ENCODE results near the gene CCDC30.
"Not testable (repeated sequence)": the region's sequence is repeated elsewhere in the genome, so short reads cannot be mapped to it uniquely, and the experiment has no call there.

Gene CCDC30

DNA sequence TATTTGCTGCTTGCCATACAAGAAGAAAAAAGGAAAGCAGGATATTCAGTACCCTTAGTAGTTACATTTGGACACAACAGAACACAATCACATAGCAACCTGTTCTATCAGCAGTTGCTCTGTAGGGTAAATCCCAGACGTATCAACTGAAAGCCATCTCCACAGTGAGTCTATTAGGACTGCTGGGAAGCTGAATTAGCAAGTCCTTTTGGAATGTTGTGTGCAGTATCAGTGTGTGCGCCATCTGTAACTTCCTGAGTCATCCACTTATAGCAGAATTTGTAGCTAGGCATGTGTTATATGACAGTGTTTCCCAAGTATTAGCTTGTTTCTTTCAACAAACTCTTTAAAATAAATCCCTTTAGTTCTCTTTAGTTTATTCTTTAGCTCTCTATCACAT lies 21.3 kb downstream of the CCDC30 start:
- H3K4me3 ChIP-seq (ENCODE audit: low read depth, low read length) = no peak overlapping the region
- no peak for TF ChIP-seq CTCF (IDR thresholded peaks at IDR 0.05; ENCODE audit: insufficient read depth, low read length, missing control alignments)
- peak; percentile 93 for DNase-seq (ENCODE audit: low read depth, low spot score)
- ChIA-PET POLR2A (no interaction called here), CTCF (interaction anchor here (1.0 kb wide), 1 partner anchor 10 kb away, joined by 3 read pairs; no protein-coding TSS in a partner anchor)

DNA sequence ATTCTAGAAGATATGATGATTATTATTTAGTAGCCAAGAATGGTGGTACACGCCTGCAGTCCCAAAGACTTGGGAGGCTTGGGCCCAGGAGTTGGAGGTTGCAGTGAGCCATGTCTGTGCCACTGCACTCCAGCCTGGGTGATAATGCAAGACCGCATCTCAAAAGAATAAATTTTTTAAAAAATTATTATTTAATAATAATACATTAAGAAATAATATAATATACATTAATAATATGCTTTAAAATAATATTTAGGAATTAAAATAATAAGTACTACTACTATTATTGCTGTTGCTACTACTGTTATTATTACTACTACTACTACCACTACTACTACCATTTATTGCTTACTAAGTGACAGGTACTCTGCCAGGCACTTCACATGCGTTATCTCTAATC lies 27.2 kb downstream of the CCDC30 start:
- CTCF ChIA-PET = no interaction called here
- no peak for TF ChIP-seq CTCF (IDR thresholded peaks at IDR 0.05; ENCODE audit: insufficient read depth, low read length, missing control alignments)
- no peak for DNase-seq (ENCODE audit: low read depth, low spot score)
- H3K4me3 ChIP-seq (ENCODE audit: low read depth, low read length) = no peak overlapping the region
- POLR2A ChIA-PET = no interaction called here

GRCh38 chr1:42502031-42502430 lies 38.9 kb downstream of the CCDC30 start:
- DNase-seq (ENCODE audit: low read depth, low spot score); H3K4me3 ChIP-seq (ENCODE audit: low read depth, low read length); CTCF ChIA-PET; POLR2A ChIA-PET: not testable (repeated sequence)

DNA sequence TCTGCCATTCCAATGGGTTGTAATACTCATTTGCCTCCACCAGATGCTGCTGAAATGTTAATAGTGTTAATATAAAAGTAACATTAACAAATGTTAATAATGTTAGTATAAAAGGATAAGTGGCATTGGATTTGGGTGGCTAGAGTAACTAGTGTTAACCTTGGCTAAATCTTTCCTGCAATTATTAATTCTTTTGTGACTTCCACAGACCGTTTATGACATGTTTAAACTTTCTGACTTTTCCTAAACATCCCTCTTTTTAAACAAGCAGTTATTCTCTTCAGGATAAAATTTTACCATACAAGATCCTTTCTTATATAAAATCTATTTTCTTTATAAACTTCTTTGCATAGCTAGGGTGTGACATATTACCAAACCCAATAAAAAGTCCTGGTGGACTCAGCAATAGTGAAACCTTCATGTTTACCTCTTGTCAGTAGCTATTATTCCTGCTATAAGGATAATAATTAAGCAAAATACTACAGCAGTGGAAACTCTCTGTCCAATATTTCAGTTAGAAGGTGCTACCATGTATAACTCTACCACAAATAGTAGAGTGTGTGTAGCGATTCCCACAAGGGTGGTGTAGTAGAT lies 41.5 kb downstream of the CCDC30 start:
- no peak overlapping the region for H3K4me3 ChIP-seq (ENCODE audit: low read depth, low read length)
- no peak for DNase-seq (ENCODE audit: low read depth, low spot score)
- ChIA-PET CTCF (no interaction called here), POLR2A (no interaction called here)
- TF ChIP-seq CTCF (IDR thresholded peaks at IDR 0.05; ENCODE audit: insufficient read depth, low read length, missing control alignments) = no peak

DNA sequence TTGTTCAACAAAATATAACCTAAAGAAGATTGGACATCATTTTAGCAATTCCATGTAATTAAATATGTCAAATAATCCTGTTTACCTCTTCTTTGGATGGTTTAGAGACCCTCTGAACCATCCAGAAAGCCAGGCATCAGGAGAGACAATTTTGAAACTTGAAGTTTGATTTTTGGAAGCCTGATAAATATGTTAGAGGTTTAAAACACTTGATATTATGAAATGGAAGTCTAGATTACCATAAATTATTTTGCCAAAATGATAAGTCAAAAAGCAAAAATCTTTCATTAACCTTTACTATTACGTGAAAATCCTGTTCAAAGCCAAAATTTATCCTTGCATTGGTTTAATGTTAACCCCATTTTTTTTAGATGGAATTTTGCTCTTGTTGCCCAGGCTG lies 43.5 kb downstream of the CCDC30 start:
- ChIA-PET POLR2A (no interaction called here), CTCF (no interaction called here)
- TF ChIP-seq CTCF (IDR thresholded peaks at IDR 0.05; ENCODE audit: insufficient read depth, low read length, missing control alignments) = no peak
- H3K4me3 ChIP-seq (ENCODE audit: low read depth, low read length) = no peak overlapping the region
- no peak for DNase-seq (ENCODE audit: low read depth, low spot score)

- DNase-seq (ENCODE audit: low read depth, low spot score); H3K4me3 ChIP-seq (ENCODE audit: low read depth, low read length); CTCF ChIA-PET; POLR2A ChIA-PET: not testable (repeated sequence)
Measured at GRCh38 chr1:42511581-42512155, 48.6 kb downstream of the CCDC30 start.

DNA sequence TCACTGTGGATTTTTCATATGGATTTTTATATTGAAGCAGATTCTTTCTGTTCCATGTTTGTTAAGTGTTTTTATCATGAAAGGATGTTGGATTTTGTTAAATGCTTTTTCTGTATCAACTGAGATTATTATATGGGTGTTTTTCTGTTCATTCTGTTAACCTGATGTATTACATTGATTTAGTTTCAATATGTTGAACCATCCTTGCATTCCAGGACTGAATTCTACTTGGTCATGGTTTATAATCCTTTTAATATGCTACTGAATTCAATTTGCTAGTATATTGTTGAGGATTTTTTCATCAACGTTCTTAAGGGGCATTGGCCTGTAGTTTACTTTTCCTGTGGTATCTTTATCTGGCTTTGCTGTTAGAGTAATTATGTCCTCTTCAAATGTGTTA lies 55.8 kb downstream of the CCDC30 start:
- ChIA-PET CTCF (no interaction called here), POLR2A (no interaction called here)
- DNase-seq (ENCODE audit: low read depth, low spot score) = no peak
- no peak for TF ChIP-seq CTCF (IDR thresholded peaks at IDR 0.05; ENCODE audit: insufficient read depth, low read length, missing control alignments)
- no peak overlapping the region for H3K4me3 ChIP-seq (ENCODE audit: low read depth, low read length)

Measured in AG04449 (cell line).